Stimulated activated CD4-positive, alpha-beta T cell treated with anti-CD3 and anti-CD28 coated beads, Interleukin-15, amount 100 ng/mL, for 24 hours (primary cell): ENCODE measurements around the gene SYT6.

Experiments
- DNase-seq: peaks from one replicate; pipeline ENCODE4 v3.0.0-alpha.2; 2020

Gene SYT6

GRCh38 chr1:114153261-114154145 lies at the start of gene SYT6:
Gene SYT6, minus strand, starts transcription at chr1:114153869. Its CDS starts 97 bp downstream, at chr1:114153772.
- peak; percentile 15 for DNase-seq

- DNase-seq, result no peak
Observed at GRCh38 chr1:114201486-114201885, 47.8 kb upstream of the SYT6 start.

- no peak for DNase-seq
Observed at GRCh38 chr1:114199017-114199594, 45.4 kb upstream of the SYT6 start.

- no peak for DNase-seq
Observed at GRCh38 chr1:114196992-114197907, 43.6 kb upstream of the SYT6 start.

- DNase-seq, result no peak
Observed at GRCh38 chr1:114195819-114196218, 42.1 kb upstream of the SYT6 start.

- DNase-seq, result no peak
Observed at GRCh38 chr1:114192328-114192727, 38.7 kb upstream of the SYT6 start.

GRCh38 chr1:114189398-114189797 lies 35.7 kb upstream of the SYT6 start:
- DNase-seq, result no peak

- DNase-seq, result no peak
Observed at GRCh38 chr1:114181356-114181755, 27.7 kb upstream of the SYT6 start.

GRCh38 chr1:114180742-114181141 lies 27.1 kb upstream of the SYT6 start:
- no peak for DNase-seq

GRCh38 chr1:114178936-114179335 lies 25.3 kb upstream of the SYT6 start:
- DNase-seq, result no peak

GRCh38 chr1:114177282-114177681 lies 23.6 kb upstream of the SYT6 start:
- no peak for DNase-seq

GRCh38 chr1:114176366-114176765 lies 22.7 kb upstream of the SYT6 start:
- no peak for DNase-seq

- no peak for DNase-seq
Observed at GRCh38 chr1:114173680-114174079, 20.0 kb upstream of the SYT6 start.

GRCh38 chr1:114169509-114169908 lies 15.8 kb upstream of the SYT6 start:
- no peak for DNase-seq

GRCh38 chr1:114167226-114167625 lies 13.6 kb upstream of the SYT6 start:
- DNase-seq, result no peak

GRCh38 chr1:114164840-114165543 lies 11.3 kb upstream of the SYT6 start:
- peak; percentile 17 for DNase-seq

GRCh38 chr1:114159941-114160340 lies 6.3 kb upstream of the SYT6 start:
- no peak for DNase-seq

GRCh38 chr1:114157275-114157660 lies 3.6 kb upstream of the SYT6 start:
- no peak for DNase-seq

- no peak for DNase-seq
Observed at GRCh38 chr1:114156538-114157274, 3.0 kb upstream of the SYT6 start.

GRCh38 chr1:114155706-114156105 lies 2.0 kb upstream of the SYT6 start:
- no peak for DNase-seq

GRCh38 chr1:114154963-114155322 lies 1.3 kb upstream of the SYT6 start:
- peak; percentile 42 for DNase-seq
